CD14-positive monocyte (primary cell): Measurements from ENCODE around the gene TNNI3. TPM values are rescaled to one million over a fixed set of nuclear protein-coding genes. Genes with fewer than 3 reads are reported as not detected.

Experiments used
- DNase-seq, 3 donors: peaks; one replicate each; pipeline ENCODE4 v3.0.0-alpha.2; 2011 to 2022
- H2AFZ ChIP-seq: 2 replicates; pipeline ENCODE4 v1.6.0; 2012; ENCODE audit warnings: mild to moderate bottlenecking, low read depth, low read length, inconsistent platforms; ENCODE audit not compliant: insufficient read depth, poor library complexity, severe bottlenecking
- H3K27ac ChIP-seq, 2 donors: 1 replicate in 1 of 2; 2 replicates in 1 of 2; pipeline ENCODE4 v1.5.1; 2012 to 2013; ENCODE audit warnings: low read length in 2 of 2, control low read depth in 1 of 2, inconsistent platforms in 1 of 2, low read depth in 1 of 2, mild to moderate bottlenecking in 1 of 2
- H3K27me3 ChIP-seq, 2 donors: one replicate each; pipeline versions ENCODE4 v1.6.0 to v1.6.1; 2011 to 2013; ENCODE audit warnings: low read length in 2 of 2; ENCODE audit not compliant: control insufficient read depth in 2 of 2, insufficient read depth in 2 of 2
- H3K36me3 ChIP-seq, 2 donors: replicated peaks in 1 of 2; 1 replicate in 1 of 2; 2 replicates in 1 of 2; pipeline versions ENCODE4 v1.5.1 to v1.6.1; 2012 to 2013; ENCODE audit warnings: low read length in 2 of 2, control low read depth in 1 of 2, inconsistent platforms in 1 of 2, mild to moderate bottlenecking in 1 of 2; ENCODE audit not compliant: insufficient read depth in 2 of 2, control insufficient read depth in 1 of 2
- H3K4me1 ChIP-seq, 2 donors: 1 replicate in 1 of 2; 2 replicates in 1 of 2; pipeline versions ENCODE4 v1.5.1 to v1.6.1; 2012 to 2013; ENCODE audit warnings: low read length in 2 of 2, control low read depth in 1 of 2, inconsistent platforms in 1 of 2, mild to moderate bottlenecking in 1 of 2, moderate library complexity in 1 of 2; ENCODE audit not compliant: insufficient read depth in 2 of 2, control insufficient read depth in 1 of 2
- H3K4me2 ChIP-seq: replicated peaks from 2 replicates; pipeline ENCODE3; 2012; ENCODE audit warnings: low read length, moderate library complexity, mild to moderate bottlenecking; ENCODE audit not compliant: poor library complexity, severe bottlenecking; ENCODE audit errors: extremely low read depth
- H3K4me3 ChIP-seq, 3 experiments: fragments of 200-600 bp in 1 of 3; sonication (generic) in 1 of 3; replicated peaks in 1 of 3; 1 replicate in 2 of 3; 2 replicates in 1 of 3; pipeline ENCODE4 v1.5.1; 2011 to 2013; ENCODE audit warnings: low read length in 3 of 3, mild to moderate bottlenecking in 3 of 3, control low read depth in 2 of 3, low read depth in 2 of 3, inconsistent platforms in 1 of 3, moderate library complexity in 1 of 3
- H3K79me2 ChIP-seq: 2 replicates; pipeline ENCODE4 v1.6.0; 2012; ENCODE audit warnings: mild to moderate bottlenecking, control low read depth, inconsistent platforms, low read length, moderate library complexity; ENCODE audit not compliant: insufficient read depth
- H3K9ac ChIP-seq: 2 replicates; pipeline ENCODE4 v1.6.0; 2017; ENCODE audit warnings: low read length, mild to moderate bottlenecking; ENCODE audit not compliant: insufficient read depth, poor library complexity, severe bottlenecking
- H3K9me3 ChIP-seq, 2 donors: replicated peaks in 1 of 2; 1 replicate in 1 of 2; 2 replicates in 1 of 2; pipeline versions ENCODE4 v1.5.1 to v1.6.1; 2012 to 2013; ENCODE audit warnings: low read length in 2 of 2, control low read depth in 1 of 2; ENCODE audit not compliant: control insufficient read depth in 1 of 2, insufficient read depth in 1 of 2
- H4K20me1 ChIP-seq: 2 replicates; pipeline ENCODE4 v1.6.0; 2012; ENCODE audit warnings: mild to moderate bottlenecking, low read length, control low read depth, moderate library complexity; ENCODE audit not compliant: insufficient read depth
- H3K27ac Mint-ChIP-seq, 7 donors: one replicate each; pipeline ENCODE4 v1.8.0; 2020; ENCODE audit warnings: mild to moderate bottlenecking in 7 of 7, mixed read lengths in 7 of 7, moderate library complexity in 6 of 7, inconsistent platforms in 2 of 7
- H3K27me3 Mint-ChIP-seq, 3 donors: one replicate each; pipeline ENCODE4 v1.8.0; 2021 to 2022; ENCODE audit warnings: low read depth in 3 of 3, mild to moderate bottlenecking in 3 of 3, mixed read lengths in 3 of 3, moderate library complexity in 3 of 3, inconsistent platforms in 1 of 3
- H3K36me3 Mint-ChIP-seq, 2 donors: one replicate each; pipeline ENCODE4 v1.8.0; 2020; ENCODE audit warnings: mixed read lengths in 2 of 2, inconsistent platforms in 1 of 2, mild to moderate bottlenecking in 1 of 2
- H3K4me1 Mint-ChIP-seq: one replicate; pipeline ENCODE4 v1.8.0; 2020; ENCODE audit warnings: mild to moderate bottlenecking, mixed read lengths
- H3K4me3 Mint-ChIP-seq, 2 donors: one replicate each; pipeline ENCODE4 v1.8.0; 2020; ENCODE audit warnings: mild to moderate bottlenecking in 2 of 2, mixed read lengths in 2 of 2, moderate library complexity in 1 of 2
- H3K9me3 Mint-ChIP-seq, 7 donors: one replicate each; pipeline ENCODE4 v1.8.0; 2020 to 2022; ENCODE audit warnings: mixed read lengths in 7 of 7, mild to moderate bottlenecking in 6 of 7, moderate library complexity in 6 of 7, inconsistent platforms in 2 of 7
- CTCF ChIP-seq: fragments of 200-600 bp; IDR thresholded peaks from one replicate; pipeline ENCODE4 v1.8.0; 2022; ENCODE audit warnings: antibody characterized with exemption, mild to moderate bottlenecking
- WGBS: methylation state at CpG from one replicate; pipeline ENCODE4 v1.1.5; 2013; ENCODE audit warnings: missing lambda C conversion rate; ENCODE audit not compliant: insufficient coverage; 5-methylcytosine and 5-hydroxymethylcytosine counted together
- intact Hi-C, 2 donors: fragments of 100-400 bp; cut with micrococcal nuclease; formaldehyde crosslinking; loops; one replicate each; pipeline versions ENCODE4 v1.15.0 to v1.15.1; 2023
- polyA plus RNA-seq, 3 donors: library from polyadenylated mRNA; depleted of rRNA in 1 of 3; unstranded in 2 of 3; stranded (reverse) in 1 of 3; fragments of 300-500 nt in 2 of 3; fragments of >200 nt in 1 of 3; fragmentation: Illumina TruSeq in 2 of 3; gene quantifications; 1 replicate in 2 of 3; 2 replicates in 1 of 3; pipeline ENCODE4 v1.2.3, GENCODE V29; 2012 to 2021

The TNNI3 gene
- polyA plus RNA-seq, 3 donors: 1.2 TPM; not detected in 2

GRCh38 chr19:55160128-55160985 lies 2.8 kb upstream of the TNNI3 start:
- H3K4me2 ChIP-seq: no peak overlapping the region
- H3K9ac ChIP-seq: no peak overlapping the region
- no peaks in the 10 kb centered on the region for H3K36me3 ChIP-seq
- peak; percentile 88 for TF ChIP-seq CTCF
- H3K27me3 ChIP-seq: peaks cover 16 to 79% of the 10 kb centered on the region in 2 donors
- H3K4me1 Mint-ChIP-seq: peaks cover 7% of the 10 kb centered on the region
- H4K20me1 ChIP-seq: no peaks in the 10 kb centered on the region
- no peak overlapping the region for H3K4me3 ChIP-seq
- H3K4me1 ChIP-seq: peaks cover 5 to 17% of the 10 kb centered on the region in 2 donors
- intact Hi-C loops: loop anchor here in 1 of 2 donors (10.0 kb wide), 1 partner anchor 76 kb away; no protein-coding TSS in a partner anchor
- no peaks in the 10 kb centered on the region for H3K79me2 ChIP-seq
- peak overlapping the region in 1 of 2 donors; percentile 73 for H3K4me3 Mint-ChIP-seq
- H2AFZ ChIP-seq: no peak overlapping the region
- DNase-seq: peak; percentile 74 to 81 (median 76)
- peaks cover 65 to 93% (median 88%) of the 10 kb centered on the region in 3 donors for H3K27me3 Mint-ChIP-seq
- peaks cover 3 to 21% (median 15%) of the 10 kb centered on the region in 7 donors for H3K9me3 Mint-ChIP-seq
- WGBS: 4% methylated on average over 28 of the region's 33 CpGs
- no peak overlapping the region for H3K27ac ChIP-seq
- peaks cover 4 to 8% of the 10 kb centered on the region in 2 donors for H3K9me3 ChIP-seq
- H3K36me3 Mint-ChIP-seq: peaks cover 2 to 6% of the 10 kb centered on the region in 2 donors
- peak overlapping the region in 2 of 7 donors; percentile 35 to 49 for H3K27ac Mint-ChIP-seq

GRCh38 chr19:55158848-55159749 lies 1.6 kb upstream of the TNNI3 start:
- H3K36me3 ChIP-seq: no peaks in the 10 kb centered on the region
- Mint-ChIP-seq H3K27me3 (peaks cover 67 to 89% (median 84%) of the 10 kb centered on the region in 3 donors), H3K36me3 (peaks cover 2 to 6% of the 10 kb centered on the region in 2 donors), H3K4me1 (peaks cover 7% of the 10 kb centered on the region), H3K27ac (peak overlapping the region in 1 of 7 donors; percentile 82), H3K9me3 (peaks cover 3 to 21% (median 15%) of the 10 kb centered on the region in 7 donors), H3K4me3 (peak overlapping the region in 1 of 2 donors; percentile 73)
- no peak overlapping the region for H3K4me3 ChIP-seq
- DNase-seq: no peak
- WGBS: 82% methylated on average over 14 of the region's 18 CpGs
- H3K27me3 ChIP-seq: peaks cover 14 to 75% of the 10 kb centered on the region in 2 donors
- H3K27ac ChIP-seq: no peak overlapping the region
- no peaks in the 10 kb centered on the region for H3K79me2 ChIP-seq
- H4K20me1 ChIP-seq: no peaks in the 10 kb centered on the region
- TF ChIP-seq CTCF: no peak
- no peak overlapping the region for H2AFZ ChIP-seq
- no peak overlapping the region for H3K4me2 ChIP-seq
- intact Hi-C loops: no loop called here
- no peak overlapping the region for H3K9ac ChIP-seq
- H3K9me3 ChIP-seq: peaks cover 4 to 8% of the 10 kb centered on the region in 2 donors
- H3K4me1 ChIP-seq: peaks cover 5 to 17% of the 10 kb centered on the region in 2 donors
